ENCODE measurements around the gene AKT1.

DNA sequence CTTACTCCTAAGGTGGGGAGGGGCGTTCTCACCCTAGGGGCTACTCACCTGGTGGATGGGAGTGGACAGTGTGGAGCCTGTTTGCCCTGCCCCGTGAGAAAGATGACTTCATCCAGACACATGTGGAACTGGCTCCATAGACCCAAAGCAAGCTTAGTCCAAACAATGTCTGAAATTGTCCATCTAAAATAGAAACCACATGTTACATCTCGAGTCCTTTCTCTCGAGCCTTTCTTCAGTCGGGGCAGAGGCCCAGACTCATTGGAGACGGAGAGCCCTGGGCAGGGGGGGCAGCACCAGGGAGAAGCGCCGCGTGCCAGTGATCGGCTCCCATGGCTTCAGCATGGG, 38.3 kb downstream of the AKT1 start:
- TF ChIP-seq, protein P1, sequence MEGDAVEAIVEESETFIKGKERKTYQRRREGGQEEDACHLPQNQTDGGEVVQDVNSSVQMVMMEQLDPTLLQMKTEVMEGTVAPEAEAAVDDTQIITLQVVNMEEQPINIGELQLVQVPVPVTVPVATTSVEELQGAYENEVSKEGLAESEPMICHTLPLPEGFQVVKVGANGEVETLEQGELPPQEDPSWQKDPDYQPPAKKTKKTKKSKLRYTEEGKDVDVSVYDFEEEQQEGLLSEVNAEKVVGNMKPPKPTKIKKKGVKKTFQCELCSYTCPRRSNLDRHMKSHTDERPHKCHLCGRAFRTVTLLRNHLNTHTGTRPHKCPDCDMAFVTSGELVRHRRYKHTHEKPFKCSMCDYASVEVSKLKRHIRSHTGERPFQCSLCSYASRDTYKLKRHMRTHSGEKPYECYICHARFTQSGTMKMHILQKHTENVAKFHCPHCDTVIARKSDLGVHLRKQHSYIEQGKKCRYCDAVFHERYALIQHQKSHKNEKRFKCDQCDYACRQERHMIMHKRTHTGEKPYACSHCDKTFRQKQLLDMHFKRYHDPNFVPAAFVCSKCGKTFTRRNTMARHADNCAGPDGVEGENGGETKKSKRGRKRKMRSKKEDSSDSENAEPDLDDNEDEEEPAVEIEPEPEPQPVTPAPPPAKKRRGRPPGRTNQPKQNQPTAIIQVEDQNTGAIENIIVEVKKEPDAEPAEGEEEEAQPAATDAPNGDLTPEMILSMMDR (IDR thresholded peaks at IDR 0.05), result no peak
- TF ChIP-seq POLR2A (IDR thresholded peaks at IDR 0.05), result no peak
